Measurements from ENCODE around the gene ARSB. TPM values are rescaled to one million over a fixed set of nuclear protein-coding genes. Genes with fewer than 3 reads are reported as not detected.

Gene ARSB
- total RNA-seq, 4 donors from 2014 or later = 1.2 to 8.8 (median 7.1) TPM

DNA sequence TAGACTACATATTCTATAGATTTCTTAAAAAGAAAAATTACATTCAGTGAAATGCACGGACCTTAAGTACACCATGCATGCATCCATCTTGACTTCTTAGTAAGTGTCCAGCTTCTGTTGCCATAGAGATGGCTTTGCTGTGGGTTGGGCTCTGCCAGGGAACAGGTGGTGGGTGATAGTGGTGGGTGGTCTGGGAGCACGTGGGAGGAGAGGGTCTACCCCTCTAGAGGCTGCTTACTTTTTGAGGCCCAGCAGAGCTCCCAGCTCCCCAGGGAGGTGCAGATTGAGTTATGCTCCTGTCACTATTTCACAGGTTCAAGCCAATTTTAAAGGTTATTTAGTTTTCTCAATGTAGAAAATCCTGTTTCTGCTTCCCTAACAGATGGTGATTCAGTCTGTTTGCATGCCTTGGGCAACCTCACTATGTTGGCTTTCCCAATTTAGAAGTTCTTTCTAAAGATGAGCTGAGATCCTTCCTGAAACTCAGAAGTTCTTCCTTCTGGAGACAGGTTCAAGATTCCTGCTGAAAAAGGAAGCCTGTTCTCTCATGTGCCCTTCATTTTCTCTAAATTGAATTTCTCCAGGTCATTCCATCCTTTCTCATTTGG is 229.2 kb downstream of the ARSB start:
- WGBS, 2 donors = 44 to 70% methylated on average over 2 of the region's 2 CpGs
- no peaks in the 10 kb centered on the region for H3K9me3 ChIP-seq
- no peak for DNase-seq
- H3K4me3 ChIP-seq = no peak overlapping the region
- no peaks in the 10 kb centered on the region for H3K27me3 ChIP-seq
- H3K4me1 ChIP-seq = peaks cover 0 to 6% (median 4%) of the 10 kb centered on the region in 3 donors
- H3K27ac ChIP-seq = no peak overlapping the region
- intact Hi-C loops (cut with DNase I) = no loop called here
- TF ChIP-seq, protein P1, sequence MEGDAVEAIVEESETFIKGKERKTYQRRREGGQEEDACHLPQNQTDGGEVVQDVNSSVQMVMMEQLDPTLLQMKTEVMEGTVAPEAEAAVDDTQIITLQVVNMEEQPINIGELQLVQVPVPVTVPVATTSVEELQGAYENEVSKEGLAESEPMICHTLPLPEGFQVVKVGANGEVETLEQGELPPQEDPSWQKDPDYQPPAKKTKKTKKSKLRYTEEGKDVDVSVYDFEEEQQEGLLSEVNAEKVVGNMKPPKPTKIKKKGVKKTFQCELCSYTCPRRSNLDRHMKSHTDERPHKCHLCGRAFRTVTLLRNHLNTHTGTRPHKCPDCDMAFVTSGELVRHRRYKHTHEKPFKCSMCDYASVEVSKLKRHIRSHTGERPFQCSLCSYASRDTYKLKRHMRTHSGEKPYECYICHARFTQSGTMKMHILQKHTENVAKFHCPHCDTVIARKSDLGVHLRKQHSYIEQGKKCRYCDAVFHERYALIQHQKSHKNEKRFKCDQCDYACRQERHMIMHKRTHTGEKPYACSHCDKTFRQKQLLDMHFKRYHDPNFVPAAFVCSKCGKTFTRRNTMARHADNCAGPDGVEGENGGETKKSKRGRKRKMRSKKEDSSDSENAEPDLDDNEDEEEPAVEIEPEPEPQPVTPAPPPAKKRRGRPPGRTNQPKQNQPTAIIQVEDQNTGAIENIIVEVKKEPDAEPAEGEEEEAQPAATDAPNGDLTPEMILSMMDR (IDR thresholded peaks at IDR 0.05) = no peak
- TF ChIP-seq POLR2A (IDR thresholded peaks at IDR 0.05) = no peak
- no peaks in the 10 kb centered on the region for H3K36me3 ChIP-seq

DNA sequence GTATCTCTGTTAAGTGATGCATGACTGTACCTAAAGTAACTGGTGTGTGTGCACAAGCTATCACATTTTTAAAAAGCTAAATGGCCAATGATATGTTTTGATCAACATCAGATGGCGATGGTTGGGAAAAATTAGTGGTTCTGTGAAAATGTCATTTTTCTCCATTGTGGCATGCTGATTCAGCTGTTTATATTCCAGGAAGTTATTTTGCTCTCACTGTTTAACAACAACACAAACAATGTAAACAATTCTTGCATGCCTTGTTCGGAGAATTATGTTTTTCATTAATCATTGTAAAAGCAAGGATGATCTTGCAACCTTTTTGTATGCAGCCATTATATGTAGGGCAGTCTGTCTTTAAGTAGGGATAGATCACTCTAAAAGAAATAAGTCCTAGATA is 230.5 kb downstream of the ARSB start:
- Histone ChIP-seq H3K36me3 (no peaks in the 10 kb centered on the region), H3K9me3 (no peaks in the 10 kb centered on the region), H3K4me3 (no peak overlapping the region), H3K27ac (no peak overlapping the region), H3K4me1 (peaks cover 0 to 6% (median 4%) of the 10 kb centered on the region in 3 donors), H3K27me3 (no peaks in the 10 kb centered on the region)
- no peak for TF ChIP-seq POLR2A (IDR thresholded peaks at IDR 0.05)
- TF ChIP-seq, protein P1 (IDR thresholded peaks at IDR 0.05) = no peak
- DNase-seq = no peak
- intact Hi-C loops (cut with DNase I) = no loop called here
- 30 to 41% methylated on average over 2 of the region's 2 CpGs for WGBS, 2 donors

DNA sequence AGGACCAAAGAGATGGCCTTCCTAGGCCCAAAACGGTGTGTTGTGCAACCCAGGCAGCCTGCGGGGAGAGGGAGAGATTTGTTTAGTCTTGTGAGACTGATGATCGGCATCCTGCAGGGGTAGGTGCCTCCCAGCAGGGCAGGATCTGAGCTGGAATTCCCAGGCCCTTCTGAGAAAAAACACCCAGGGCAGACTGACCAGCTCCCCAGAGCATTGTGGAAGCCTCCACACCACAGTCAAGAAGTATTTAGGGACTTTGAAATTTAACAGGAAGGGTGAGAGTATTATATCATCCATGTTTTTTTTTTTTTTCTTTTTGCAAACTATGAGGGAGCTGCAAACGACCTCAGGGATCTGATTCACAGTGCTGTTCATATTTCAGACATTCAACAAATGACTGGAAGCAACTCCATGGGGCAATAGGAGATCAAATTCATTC is 232.0 kb downstream of the ARSB start:
- H3K4me3 ChIP-seq = no peak overlapping the region
- no peak overlapping the region for H3K27ac ChIP-seq
- no peaks in the 10 kb centered on the region for H3K27me3 ChIP-seq
- TF ChIP-seq, protein P1 (IDR thresholded peaks at IDR 0.05) = no peak
- TF ChIP-seq POLR2A (IDR thresholded peaks at IDR 0.05) = no peak
- no peak for DNase-seq
- H3K9me3 ChIP-seq = no peaks in the 10 kb centered on the region
- H3K4me1 ChIP-seq = peaks cover 0 to 6% (median 4%) of the 10 kb centered on the region in 3 donors
- intact Hi-C loops (cut with DNase I) = no loop called here
- no peaks in the 10 kb centered on the region for H3K36me3 ChIP-seq
- 58% methylated on average over 3 to 4 of the region's 4 CpGs for WGBS, 2 donors

DNA sequence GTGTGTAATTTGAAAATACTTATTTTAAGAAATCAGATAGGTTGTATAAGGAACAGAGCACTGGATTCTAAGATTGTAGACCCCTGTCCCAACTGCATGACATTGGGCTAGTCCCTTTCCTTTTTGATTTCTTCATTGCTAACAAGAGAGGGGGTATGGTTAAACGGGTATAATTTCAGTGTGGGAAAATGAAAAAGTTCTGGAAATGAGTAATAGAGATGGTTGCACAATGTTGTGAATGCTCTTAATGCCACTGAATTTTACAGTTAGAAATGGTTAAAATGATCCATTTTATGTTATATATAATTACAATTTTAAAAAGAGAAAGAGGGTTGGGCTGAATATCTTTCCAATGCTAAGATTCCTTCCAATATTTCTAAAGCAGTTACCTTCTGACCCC is 233.2 kb downstream of the ARSB start:
- no peaks in the 10 kb centered on the region for H3K36me3 ChIP-seq
- intact Hi-C loops (cut with DNase I) = no loop called here
- TF ChIP-seq POLR2A (IDR thresholded peaks at IDR 0.05) = no peak
- TF ChIP-seq, protein P1 (IDR thresholded peaks at IDR 0.05) = no peak
- H3K4me3 ChIP-seq = no peak overlapping the region
- DNase-seq = no peak
- H3K4me1 ChIP-seq = peaks cover 0 to 6% (median 0%) of the 10 kb centered on the region in 3 donors
- WGBS, 2 donors = 68 to 74% methylated on average over 1 of the region's 1 CpG
- H3K9me3 ChIP-seq = no peaks in the 10 kb centered on the region
- no peak overlapping the region for H3K27ac ChIP-seq
- no peaks in the 10 kb centered on the region for H3K27me3 ChIP-seq

DNA sequence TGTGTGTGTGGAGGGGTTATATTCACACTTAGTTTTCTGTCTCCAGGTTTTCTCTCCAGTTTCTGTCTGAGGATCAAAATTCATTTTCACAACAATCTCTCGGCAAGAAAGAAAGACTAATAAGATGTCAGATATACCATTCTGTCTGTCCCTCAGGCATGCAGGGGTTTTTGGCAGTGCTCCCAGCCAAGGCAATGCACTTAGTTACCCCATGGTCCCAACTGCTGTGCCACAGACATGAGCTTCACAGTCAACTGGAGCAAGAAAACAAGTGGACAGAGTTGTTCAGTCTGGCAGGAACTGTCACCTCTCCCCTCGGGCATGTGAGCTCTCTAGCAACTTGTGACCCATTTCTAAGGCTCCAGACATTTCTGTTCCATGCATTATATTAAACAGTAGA is 234.8 kb downstream of the ARSB start:
- H3K4me1 ChIP-seq = no peaks in the 10 kb centered on the region
- no peak overlapping the region for H3K4me3 ChIP-seq
- H3K27ac ChIP-seq = no peak overlapping the region
- H3K9me3 ChIP-seq = no peaks in the 10 kb centered on the region
- intact Hi-C loops (cut with DNase I) = no loop called here
- WGBS, 2 donors = 43 to 48% methylated on average over 2 of the region's 2 CpGs
- no peak for DNase-seq
- no peaks in the 10 kb centered on the region for H3K36me3 ChIP-seq
- no peak for TF ChIP-seq POLR2A (IDR thresholded peaks at IDR 0.05)
- TF ChIP-seq, protein P1 (IDR thresholded peaks at IDR 0.05) = no peak
- no peaks in the 10 kb centered on the region for H3K27me3 ChIP-seq
